ENCODE data around the gene SLC6A9.

Gene SLC6A9

GRCh38 chr1:43975249-43975961 lies 55.9 kb downstream of the SLC6A9 start:
- DNase-seq: peak; percentile 49
- peak overlapping the region; percentile 93 for H3K4me3 Mint-ChIP-seq
- H3K27ac Mint-ChIP-seq: peak overlapping the region; percentile 69
- H3K9me3 Mint-ChIP-seq: no peaks in the 10 kb centered on the region
- peaks cover 27% of the 10 kb centered on the region for H3K36me3 Mint-ChIP-seq (ENCODE audit: low read depth)
- H3K27me3 Mint-ChIP-seq (ENCODE audit: low read depth, poor library complexity): peaks cover 4% of the 10 kb centered on the region
- peaks cover 60% of the 10 kb centered on the region for H3K4me1 Mint-ChIP-seq
- TF ChIP-seq CTCF (IDR thresholded peaks at IDR 0.05): no peak

- Mint-ChIP-seq H3K27me3 (ENCODE audit: low read depth, poor library complexity) (peaks cover 4% of the 10 kb centered on the region), H3K36me3 (ENCODE audit: low read depth) (peaks cover 26% of the 10 kb centered on the region), H3K4me1 (peaks cover 60% of the 10 kb centered on the region), H3K9me3 (no peaks in the 10 kb centered on the region), H3K27ac (peak within 1 kb of the TSS; percentile 69), H3K4me3 (peak within 1 kb of the TSS; percentile 93)
- TF ChIP-seq CTCF (IDR thresholded peaks at IDR 0.05): no peak
- DNase-seq: peak; percentile 95
These were observed 56.6 kb downstream of the SLC6A9 start, which contains the start of gene ATP6V0B for GRCh38 chr1:43974443-43975248. Gene ATP6V0B (plus strand): TSS chr1:43974960. CDS start chr1:43975041, 81 bp downstream.

- TF ChIP-seq CTCF (IDR thresholded peaks at IDR 0.05): no peak
- H3K9me3 Mint-ChIP-seq: no peaks in the 10 kb centered on the region
- peaks cover 63% of the 10 kb centered on the region for H3K4me1 Mint-ChIP-seq
- peak overlapping the region; percentile 93 for H3K4me3 Mint-ChIP-seq
- DNase-seq: no peak
- peaks cover 4% of the 10 kb centered on the region for H3K27me3 Mint-ChIP-seq (ENCODE audit: low read depth, poor library complexity)
- peaks cover 26% of the 10 kb centered on the region for H3K36me3 Mint-ChIP-seq (ENCODE audit: low read depth)
- H3K27ac Mint-ChIP-seq: no peak overlapping the region
These were observed 57.2 kb downstream of the SLC6A9 start for GRCh38 chr1:43973981-43974442.

GRCh38 chr1:43971336-43971980 lies 59.8 kb downstream of the SLC6A9 start:
- peaks cover 26% of the 10 kb centered on the region for H3K36me3 Mint-ChIP-seq (ENCODE audit: low read depth)
- peaks cover 4% of the 10 kb centered on the region for H3K27me3 Mint-ChIP-seq (ENCODE audit: low read depth, poor library complexity)
- no peak for TF ChIP-seq CTCF (IDR thresholded peaks at IDR 0.05)
- peak overlapping the region; percentile 97 for H3K4me3 Mint-ChIP-seq
- peaks cover 10% of the 10 kb centered on the region for H3K9me3 Mint-ChIP-seq
- H3K4me1 Mint-ChIP-seq: peaks cover 39% of the 10 kb centered on the region
- DNase-seq: no peak
- H3K27ac Mint-ChIP-seq: no peak overlapping the region

- Mint-ChIP-seq H3K27me3 (ENCODE audit: low read depth, poor library complexity) (peaks cover 4% of the 10 kb centered on the region), H3K4me3 (peak overlapping the region; percentile 97), H3K27ac (no peak overlapping the region), H3K9me3 (peaks cover 10% of the 10 kb centered on the region), H3K36me3 (ENCODE audit: low read depth) (peaks cover 24% of the 10 kb centered on the region), H3K4me1 (peaks cover 33% of the 10 kb centered on the region)
- DNase-seq: no peak
- TF ChIP-seq CTCF (IDR thresholded peaks at IDR 0.05): no peak
These were observed 60.4 kb downstream of the SLC6A9 start for GRCh38 chr1:43970911-43971310.
